Urothelium cell line (cell line): ENCODE data around the gene ARID1B.
A peak's percentile ranks its signal among the peaks of the same experiment; 100 is the strongest.

Source experiments
- DNase-seq: peaks from one replicate; pipeline ENCODE4 v3.0.0; 2011; ENCODE audit warnings: low spot score, mixed read lengths
- FAIRE-seq: peaks from 2 replicates; lab custom pipeline; 2011; peaks lifted over from hg19 to GRCh38; lab: Jason Lieb, UNC

Gene ARID1B

GRCh38 chr6:157216570-157216969, 439.4 kb downstream of the ARID1B start:
- FAIRE-seq: no peak
- DNase-seq: no peak

GRCh38 chr6:157217198-157217893, 440.2 kb downstream of the ARID1B start:
- FAIRE-seq: no peak
- no peak for DNase-seq

GRCh38 chr6:157217894-157218370, 440.8 kb downstream of the ARID1B start:
- FAIRE-seq (no peak), DNase-seq (no peak)

GRCh38 chr6:157218371-157219198, 441.4 kb downstream of the ARID1B start:
- FAIRE-seq (no peak), DNase-seq (no peak)

GRCh38 chr6:157219201-157220200, 442.3 kb downstream of the ARID1B start:
- no peak for FAIRE-seq
- peak; percentile 62 for DNase-seq

GRCh38 chr6:157220485-157220884, 443.3 kb downstream of the ARID1B start:
- DNase-seq: no peak
- FAIRE-seq: no peak

GRCh38 chr6:157221049-157221816, 444.1 kb downstream of the ARID1B start:
- FAIRE-seq (peak; percentile 98), DNase-seq (peak; percentile 55)

- FAIRE-seq: no peak
- no peak for DNase-seq
These were observed 444.6 kb downstream of the ARID1B start for GRCh38 chr6:157221817-157222175.

- no peak for FAIRE-seq
- no peak for DNase-seq
These were observed 445.2 kb downstream of the ARID1B start for GRCh38 chr6:157222201-157222981.

- DNase-seq (no peak), FAIRE-seq (no peak)
These were observed 445.8 kb downstream of the ARID1B start for GRCh38 chr6:157223021-157223430.

- FAIRE-seq: no peak
- no peak for DNase-seq
These were observed 446.3 kb downstream of the ARID1B start for GRCh38 chr6:157223511-157223910.

GRCh38 chr6:157224178-157224950, 447.2 kb downstream of the ARID1B start:
- DNase-seq (no peak), FAIRE-seq (no peak)

- FAIRE-seq: no peak
These were observed 447.9 kb downstream of the ARID1B start for GRCh38 chr6:157224951-157225574.

GRCh38 chr6:157225575-157225995, 448.4 kb downstream of the ARID1B start:
- FAIRE-seq (no peak), DNase-seq (no peak)

More at GRCh38 chr6:157224951-157225574, 447.9 kb downstream of the ARID1B start:
- no peak for DNase-seq

GRCh38 chr6:157226026-157226625, 448.9 kb downstream of the ARID1B start:
- no peak for DNase-seq
- FAIRE-seq: no peak

- no peak for DNase-seq
These were observed 449.6 kb downstream of the ARID1B start for GRCh38 chr6:157226761-157227160.

More at GRCh38 chr6:157226761-157227160, 449.6 kb downstream of the ARID1B start:
- FAIRE-seq: no peak
